HG03095 (cell line): ENCODE results near the gene GRID2IP.
"Not testable (repeated sequence)": the region's sequence is repeated elsewhere in the genome, so short reads cannot be mapped to it uniquely, and the experiment has no call there.

Experiments used
- ATAC-seq: cut with Tn5 transposase; IDR thresholded peaks from one replicate; pipeline ENCODE4 v1.9.1; 2021; ENCODE audit warnings: moderate library complexity; ENCODE audit not compliant: unreplicated experiment

GRID2IP gene

GRCh38 chr7:6453734-6454133, 97.5 kb downstream of the GRID2IP start:
- ATAC-seq: no peak

- no peak for ATAC-seq
Measured at GRCh38 chr7:6451224-6451705, 100.0 kb downstream of the GRID2IP start.

GRCh38 chr7:6450591-6450990, 100.7 kb downstream of the GRID2IP start:
- not testable (repeated sequence) for ATAC-seq

GRCh38 chr7:6449884-6450283, 101.4 kb downstream of the GRID2IP start:
- ATAC-seq: not testable (repeated sequence)

GRCh38 chr7:6448943-6449543, 102.2 kb downstream of the GRID2IP start:
- ATAC-seq: no peak

- ATAC-seq: peak; percentile 80
Measured at GRCh38 chr7:6447581-6448199, 103.6 kb downstream of the GRID2IP start, which contains the start of gene DAGLB. Gene DAGLB, minus strand, starts transcription at chr7:6447954. Its CDS starts 112 bp downstream, at chr7:6447842.
